Adrenal gland (tissue), 5 donors: ENCODE results near the gene COL6A3.

Experiments used
- POLR2A ChIP-seq, 2 donors: fragments of 450-650 bp; IDR thresholded peaks; one replicate each; pipeline ENCODE4 v1.6.1; 2017; ENCODE audit warnings: antibody characterized with exemption in 2 of 2, mild to moderate bottlenecking in 2 of 2, moderate library complexity in 1 of 2
- TF ChIP-seq, protein P1 (sequence below), 6 experiments: fragments of 450-650 bp in 4 of 6; fragments of 200-600 bp in 2 of 6; sonication (generic) in 1 of 6; IDR thresholded peaks; 1 replicate in 5 of 6; 2 replicates in 1 of 6; pipeline versions ENCODE4 v1.5.1 to v1.8.0; 2016 to 2021; ENCODE audit warnings: antibody characterized with exemption in 6 of 6, mild to moderate bottlenecking in 2 of 6, moderate library complexity in 1 of 6
- donor health status: DM: no; HTN: no; CAD: no.

DNA sequence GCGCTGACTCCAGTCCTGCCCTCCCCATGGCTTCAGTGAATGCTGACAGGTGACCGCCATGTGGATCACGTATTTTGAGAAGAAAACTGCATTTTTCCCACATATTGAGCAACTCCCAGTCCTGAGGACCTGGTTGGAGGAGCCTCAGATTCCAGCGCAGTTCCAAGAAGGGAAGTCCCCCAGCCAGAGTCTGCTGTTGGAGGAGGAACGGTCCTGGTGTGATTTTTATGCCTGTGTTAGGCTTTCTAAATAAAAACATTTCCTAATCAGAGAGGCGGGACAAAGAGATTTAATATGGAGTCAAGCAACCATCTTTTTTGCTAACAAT is 32.3 kb upstream of the COL6A3 start:
- TF ChIP-seq, protein P1, sequence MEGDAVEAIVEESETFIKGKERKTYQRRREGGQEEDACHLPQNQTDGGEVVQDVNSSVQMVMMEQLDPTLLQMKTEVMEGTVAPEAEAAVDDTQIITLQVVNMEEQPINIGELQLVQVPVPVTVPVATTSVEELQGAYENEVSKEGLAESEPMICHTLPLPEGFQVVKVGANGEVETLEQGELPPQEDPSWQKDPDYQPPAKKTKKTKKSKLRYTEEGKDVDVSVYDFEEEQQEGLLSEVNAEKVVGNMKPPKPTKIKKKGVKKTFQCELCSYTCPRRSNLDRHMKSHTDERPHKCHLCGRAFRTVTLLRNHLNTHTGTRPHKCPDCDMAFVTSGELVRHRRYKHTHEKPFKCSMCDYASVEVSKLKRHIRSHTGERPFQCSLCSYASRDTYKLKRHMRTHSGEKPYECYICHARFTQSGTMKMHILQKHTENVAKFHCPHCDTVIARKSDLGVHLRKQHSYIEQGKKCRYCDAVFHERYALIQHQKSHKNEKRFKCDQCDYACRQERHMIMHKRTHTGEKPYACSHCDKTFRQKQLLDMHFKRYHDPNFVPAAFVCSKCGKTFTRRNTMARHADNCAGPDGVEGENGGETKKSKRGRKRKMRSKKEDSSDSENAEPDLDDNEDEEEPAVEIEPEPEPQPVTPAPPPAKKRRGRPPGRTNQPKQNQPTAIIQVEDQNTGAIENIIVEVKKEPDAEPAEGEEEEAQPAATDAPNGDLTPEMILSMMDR (IDR thresholded peaks at IDR 0.05): no peak
- TF ChIP-seq POLR2A (IDR thresholded peaks at IDR 0.05): no peak
